SU-DHL-6 (cell line): ENCODE results near the gene KCTD16.

ENCODE experiments used
- H2AFZ ChIP-seq: fragments of 200-600 bp; sonication (generic); 2 replicates; pipeline ENCODE4 v1.6.1; 2014; ENCODE audit warnings: low read depth, mild to moderate bottlenecking, moderate library complexity, mixed read lengths, antibody characterized with exemption, low read length; ENCODE audit not compliant: severe bottlenecking
- H3F3A ChIP-seq: fragments of 200-600 bp; shearing (Covaris generic); 2 replicates; pipeline ENCODE4 v1.6.0; 2016; ENCODE audit warnings: antibody characterized with exemption, mild to moderate bottlenecking; ENCODE audit not compliant: insufficient read depth
- H3K27ac ChIP-seq: fragments of 200-600 bp; sonication (generic); 2 replicates; pipeline ENCODE4 v1.5.1; 2016; ENCODE audit warnings: low read depth, mild to moderate bottlenecking, low read length, moderate library complexity, mixed read lengths
- H3K27me3 ChIP-seq: fragments of 200-600 bp; sonication (generic), shearing (Covaris generic); 2 replicates; pipeline ENCODE4 v1.6.0; 2014; ENCODE audit warnings: mild to moderate bottlenecking, low read length
- H3K36me3 ChIP-seq: fragments of 200-600 bp; sonication (generic); 2 replicates; pipeline ENCODE4 v1.6.1; 2014; ENCODE audit warnings: mild to moderate bottlenecking, low read length, mixed read lengths
- H3K4me2 ChIP-seq: fragments of 300-600, 200-600 bp; shearing (Covaris generic), sonication (generic); 2 replicates; pipeline ENCODE4 v1.6.0; 2014; ENCODE audit warnings: low read length, low read depth, mild to moderate bottlenecking; ENCODE audit not compliant: poor library complexity, severe bottlenecking
- H3K4me3 ChIP-seq: fragments of 200-600 bp; sonication (generic); 2 replicates; pipeline ENCODE4 v1.5.1; 2014; ENCODE audit warnings: antibody characterized with exemption, low read length, mild to moderate bottlenecking, mixed read lengths; ENCODE audit not compliant: insufficient read depth, poor library complexity, severe bottlenecking
- H3K79me2 ChIP-seq: fragments of 200-600 bp; sonication (generic); 2 replicates; pipeline ENCODE4 v1.6.1; 2014; ENCODE audit warnings: mild to moderate bottlenecking, low read length, moderate library complexity; ENCODE audit not compliant: insufficient read depth
- H3K9ac ChIP-seq: fragments of 200-600 bp; sonication (generic); 2 replicates; pipeline ENCODE4 v1.7.0; 2014; ENCODE audit warnings: mild to moderate bottlenecking, low read length
- H3K9me2 ChIP-seq: fragments of 200-600 bp; sonication (generic); replicated peaks from 2 replicates; pipeline ENCODE4 v1.6.1; 2014; ENCODE audit warnings: low read length; ENCODE audit not compliant: insufficient read depth
- H3K9me3 ChIP-seq: fragments of 200-600 bp; sonication (generic); 2 replicates; pipeline ENCODE4 v1.6.1; 2014; ENCODE audit warnings: low read length, mixed read lengths; ENCODE audit not compliant: insufficient read depth
- H4K20me1 ChIP-seq: fragments of 200-600 bp; sonication (generic); 2 replicates; pipeline ENCODE4 v1.6.1; 2014; ENCODE audit warnings: low read depth, mild to moderate bottlenecking, antibody characterized with exemption, low read length, moderate library complexity, mixed read lengths
- EZH2phosphoT487 ChIP-seq: fragments of 200-600 bp; sonication (generic), shearing (Covaris generic); conservative IDR thresholded peaks from 2 replicates; pipeline ENCODE4 v1.6.1; 2018; ENCODE audit warnings: mild to moderate bottlenecking, antibody characterized with exemption, low read length, moderate library complexity, mixed read lengths
- TF ChIP-seq, protein P1 (sequence below): fragments of 200-600 bp; sonication (generic); IDR thresholded peaks from one replicate; pipeline ENCODE4 v1.5.1; 2017; ENCODE audit warnings: antibody characterized with exemption, mild to moderate bottlenecking, low read length, moderate library complexity; ENCODE audit not compliant: insufficient read depth, poor library complexity, severe bottlenecking

Gene KCTD16

DNA sequence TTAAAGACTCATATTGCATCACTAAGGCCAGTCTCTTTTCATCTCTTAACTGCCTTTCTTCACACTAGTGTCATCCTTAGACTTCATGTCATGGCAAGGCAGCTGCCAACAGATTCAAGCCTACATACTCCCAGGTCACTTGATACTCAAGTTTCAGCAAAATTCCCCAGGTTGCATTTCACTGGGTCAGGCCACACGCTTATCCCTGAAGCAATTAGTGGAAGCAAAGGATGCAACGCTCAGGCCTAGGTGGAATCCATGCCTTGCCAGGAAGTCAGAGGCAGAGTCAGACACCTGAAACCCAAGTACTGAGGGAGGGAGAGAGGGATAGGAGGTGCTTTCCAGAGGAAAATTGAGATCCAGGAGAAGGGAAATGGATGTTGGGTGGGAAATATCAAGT lies 29.1 kb upstream of the KCTD16 start:
- Histone ChIP-seq H4K20me1 (no peaks in the 10 kb centered on the region), H3K36me3 (no peaks in the 10 kb centered on the region), H3K27me3 (no peaks in the 10 kb centered on the region), H3K4me2 (no peak overlapping the region), H3K9me3 (no peaks in the 10 kb centered on the region), H3K27ac (no peak overlapping the region), H3F3A (no peaks in the 10 kb centered on the region), H3K79me2 (no peaks in the 10 kb centered on the region), H3K9ac (no peak overlapping the region), H2AFZ (peak overlapping the region; percentile 31), H3K4me3 (no peak overlapping the region), H3K9me2 (no peaks in the 10 kb centered on the region)
- no peak for TF ChIP-seq EZH2phosphoT487

DNA sequence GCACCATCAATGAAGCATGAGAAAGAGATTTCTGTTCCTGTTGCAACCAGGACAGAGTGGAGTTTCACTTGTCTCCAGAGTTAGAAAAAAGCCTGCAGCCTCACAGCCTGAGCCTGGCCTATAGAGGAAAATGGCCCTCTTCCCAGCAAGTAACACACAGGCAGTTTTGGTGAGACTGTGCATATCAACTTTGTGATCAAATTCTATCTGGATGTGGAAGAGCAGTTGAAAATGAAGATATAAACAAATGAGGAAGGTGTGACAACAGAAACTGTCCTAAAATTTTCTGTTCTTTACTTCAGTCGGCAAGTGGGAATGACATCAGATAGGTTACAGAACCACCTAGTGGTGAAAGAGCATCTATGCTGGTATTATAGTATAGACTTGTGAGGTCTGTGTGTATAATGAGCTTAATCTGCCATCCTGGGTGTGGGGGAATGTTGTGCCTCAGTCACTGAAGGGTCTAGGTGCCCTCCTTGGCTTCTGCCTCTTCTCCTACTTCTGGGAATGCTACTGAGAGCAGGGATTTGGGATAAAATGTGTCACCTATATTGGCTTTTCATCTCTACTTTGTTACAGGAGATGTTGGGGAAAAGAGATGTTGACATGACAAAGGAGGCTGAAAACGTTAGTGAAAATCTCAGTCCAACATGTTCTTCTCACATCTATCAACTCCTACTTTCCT lies 28.4 kb upstream of the KCTD16 start:
- H3K4me2 ChIP-seq, result no peak overlapping the region
- no peaks in the 10 kb centered on the region for H4K20me1 ChIP-seq
- H3K9me3 ChIP-seq, result no peaks in the 10 kb centered on the region
- H3K9me2 ChIP-seq, result no peaks in the 10 kb centered on the region
- H3K4me3 ChIP-seq, result no peak overlapping the region
- TF ChIP-seq, protein P1, sequence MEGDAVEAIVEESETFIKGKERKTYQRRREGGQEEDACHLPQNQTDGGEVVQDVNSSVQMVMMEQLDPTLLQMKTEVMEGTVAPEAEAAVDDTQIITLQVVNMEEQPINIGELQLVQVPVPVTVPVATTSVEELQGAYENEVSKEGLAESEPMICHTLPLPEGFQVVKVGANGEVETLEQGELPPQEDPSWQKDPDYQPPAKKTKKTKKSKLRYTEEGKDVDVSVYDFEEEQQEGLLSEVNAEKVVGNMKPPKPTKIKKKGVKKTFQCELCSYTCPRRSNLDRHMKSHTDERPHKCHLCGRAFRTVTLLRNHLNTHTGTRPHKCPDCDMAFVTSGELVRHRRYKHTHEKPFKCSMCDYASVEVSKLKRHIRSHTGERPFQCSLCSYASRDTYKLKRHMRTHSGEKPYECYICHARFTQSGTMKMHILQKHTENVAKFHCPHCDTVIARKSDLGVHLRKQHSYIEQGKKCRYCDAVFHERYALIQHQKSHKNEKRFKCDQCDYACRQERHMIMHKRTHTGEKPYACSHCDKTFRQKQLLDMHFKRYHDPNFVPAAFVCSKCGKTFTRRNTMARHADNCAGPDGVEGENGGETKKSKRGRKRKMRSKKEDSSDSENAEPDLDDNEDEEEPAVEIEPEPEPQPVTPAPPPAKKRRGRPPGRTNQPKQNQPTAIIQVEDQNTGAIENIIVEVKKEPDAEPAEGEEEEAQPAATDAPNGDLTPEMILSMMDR, result peak; percentile 38
- no peak for TF ChIP-seq EZH2phosphoT487
- no peak overlapping the region for H3K27ac ChIP-seq
- no peak overlapping the region for H3K9ac ChIP-seq
- no peaks in the 10 kb centered on the region for H3K36me3 ChIP-seq
- H3K79me2 ChIP-seq, result no peaks in the 10 kb centered on the region
- H3F3A ChIP-seq, result no peaks in the 10 kb centered on the region
- no peaks in the 10 kb centered on the region for H3K27me3 ChIP-seq
- peak overlapping the region; percentile 31 for H2AFZ ChIP-seq

DNA sequence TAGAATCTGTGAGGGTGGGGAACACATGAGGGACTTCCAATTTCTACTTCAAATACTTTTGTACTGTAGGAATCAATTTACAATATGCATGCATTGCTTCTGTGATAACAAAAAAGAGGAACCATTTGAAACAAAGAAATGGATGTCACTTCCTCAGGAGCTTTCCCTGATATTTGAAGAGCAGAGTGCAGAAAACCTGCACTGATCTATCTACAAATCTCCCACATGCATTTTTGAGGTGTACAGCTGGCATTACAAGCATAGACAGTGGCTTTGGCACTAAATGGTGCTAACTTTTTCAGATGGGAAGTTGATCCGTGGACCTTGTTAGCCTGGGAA lies 27.9 kb upstream of the KCTD16 start:
- H3K36me3 ChIP-seq, result no peaks in the 10 kb centered on the region
- H4K20me1 ChIP-seq, result no peaks in the 10 kb centered on the region
- TF ChIP-seq, protein P1, result no peak
- no peak for TF ChIP-seq EZH2phosphoT487
- no peaks in the 10 kb centered on the region for H3K9me2 ChIP-seq
- H3K27ac ChIP-seq, result no peak overlapping the region
- H3F3A ChIP-seq, result no peaks in the 10 kb centered on the region
- H3K79me2 ChIP-seq, result no peaks in the 10 kb centered on the region
- no peak overlapping the region for H3K9ac ChIP-seq
- no peak overlapping the region for H3K4me3 ChIP-seq
- H2AFZ ChIP-seq, result peak overlapping the region; percentile 31
- no peaks in the 10 kb centered on the region for H3K9me3 ChIP-seq
- no peaks in the 10 kb centered on the region for H3K27me3 ChIP-seq
- no peak overlapping the region for H3K4me2 ChIP-seq

DNA sequence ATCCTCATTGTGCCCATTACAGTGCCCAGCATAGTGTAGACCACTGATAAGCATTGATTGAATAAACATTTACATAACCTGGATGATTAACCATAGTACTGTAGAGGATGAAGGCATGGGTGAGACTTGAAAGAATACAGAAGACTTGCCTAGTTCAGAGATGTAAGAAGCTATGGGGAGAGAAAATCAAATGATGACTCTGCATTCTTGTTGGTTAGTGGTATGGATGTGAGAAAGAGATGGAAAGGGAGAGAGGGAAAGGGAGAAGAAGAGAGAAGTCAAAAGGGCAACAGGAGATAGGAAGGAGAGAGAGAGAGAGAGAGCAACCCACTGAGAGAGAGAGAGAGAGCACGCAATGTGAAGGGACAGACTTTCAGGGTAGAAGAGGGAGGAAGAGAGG lies 27.0 kb upstream of the KCTD16 start:
- H3K27me3 ChIP-seq, result no peaks in the 10 kb centered on the region
- no peaks in the 10 kb centered on the region for H3K79me2 ChIP-seq
- no peaks in the 10 kb centered on the region for H3K36me3 ChIP-seq
- H3K9me2 ChIP-seq, result no peaks in the 10 kb centered on the region
- H2AFZ ChIP-seq, result no peak overlapping the region
- no peaks in the 10 kb centered on the region for H3F3A ChIP-seq
- no peak overlapping the region for H3K9ac ChIP-seq
- H3K4me2 ChIP-seq, result no peak overlapping the region
- H3K27ac ChIP-seq, result no peak overlapping the region
- TF ChIP-seq EZH2phosphoT487, result no peak
- TF ChIP-seq, protein P1, result no peak
- no peak overlapping the region for H3K4me3 ChIP-seq
- no peaks in the 10 kb centered on the region for H3K9me3 ChIP-seq
- H4K20me1 ChIP-seq, result no peaks in the 10 kb centered on the region
